CD4-positive, alpha-beta T cell (primary cell): ENCODE measurements around the gene COL6A2. TPM values are rescaled to one million over a fixed set of nuclear protein-coding genes. Genes with fewer than 3 reads are reported as not detected.
A peak's percentile ranks its signal among the peaks of the same experiment; 100 is the strongest.

Experiments used
- ATAC-seq: fragments of 200-7000 bp; cut with Tn5 transposase; one replicate; pipeline ENCODE4 v1.10.0; 2022; ENCODE audit warnings: mild to moderate bottlenecking; ENCODE audit not compliant: poor library complexity
- CTCF ChIA-PET: fragments of 350-600 bp; sonication (Branson Sonifier 250); formaldehyde crosslinking; loops from one replicate; lab custom pipeline; 2021; ENCODE audit warnings: antibody characterized with exemption, inconsistent platforms; lab: Charles Lee
- POLR2A ChIA-PET: fragments of 350-600 bp; sonication (Branson Sonifier 250); formaldehyde crosslinking; loops from one replicate; lab custom pipeline; 2021; ENCODE audit warnings: antibody characterized with exemption, inconsistent platforms; lab: Charles Lee
- DNase-seq, 14 experiments: peaks; one replicate each; pipeline ENCODE4 v3.0.0-alpha.2; 2013 to 2020; ENCODE audit warnings: mixed read lengths in 2 of 14
- H3K27ac ChIP-seq, 2 donors: one replicate each; pipeline versions ENCODE4 v1.5.1 to v1.7.0; 2013; ENCODE audit warnings: low read length in 2 of 2, low read depth in 1 of 2, mild to moderate bottlenecking in 1 of 2
- H3K27me3 ChIP-seq, 2 experiments: 1 replicate in 1 of 2; 2 replicates in 1 of 2; pipeline versions ENCODE4 v1.6.1 to v1.7.0; 2013; ENCODE audit warnings: low read length in 2 of 2, control low read depth in 1 of 2, mild to moderate bottlenecking in 1 of 2, moderate library complexity in 1 of 2; ENCODE audit not compliant: insufficient read depth in 2 of 2, control insufficient read depth in 1 of 2
- H3K36me3 ChIP-seq: one replicate; pipeline ENCODE4 v1.6.1; 2013; ENCODE audit warnings: low read length, control low read depth; ENCODE audit not compliant: insufficient read depth
- H3K4me1 ChIP-seq: one replicate; pipeline ENCODE4 v1.6.1; 2013; ENCODE audit warnings: low read length, control low read depth; ENCODE audit not compliant: insufficient read depth
- H3K4me3 ChIP-seq: one replicate; pipeline ENCODE4 v1.5.1; 2013; ENCODE audit warnings: mild to moderate bottlenecking, low read length, moderate library complexity
- H3K9me3 ChIP-seq, 2 experiments: 1 replicate in 1 of 2; 2 replicates in 1 of 2; pipeline versions ENCODE4 v1.6.1 to v1.7.0; 2013; ENCODE audit warnings: low read length in 2 of 2, mild to moderate bottlenecking in 2 of 2, control low read depth in 1 of 2, moderate library complexity in 1 of 2; ENCODE audit not compliant: control insufficient read depth in 1 of 2, insufficient read depth in 1 of 2
- H3K27ac Mint-ChIP-seq: one replicate; pipeline ENCODE4 v1.8.0; 2020; ENCODE audit warnings: mixed read lengths
- H3K27me3 Mint-ChIP-seq: one replicate; pipeline ENCODE4 v1.8.0; 2021; ENCODE audit warnings: mixed read lengths
- H3K36me3 Mint-ChIP-seq: one replicate; pipeline ENCODE4 v1.8.0; 2021; ENCODE audit warnings: low read depth, mixed read lengths
- H3K4me1 Mint-ChIP-seq: one replicate; pipeline ENCODE4 v1.8.0; 2021; ENCODE audit warnings: low read depth, mixed read lengths
- H3K4me3 Mint-ChIP-seq: one replicate; pipeline ENCODE4 v1.8.0; 2020; ENCODE audit warnings: mild to moderate bottlenecking, mixed read lengths
- H3K9me3 Mint-ChIP-seq: one replicate; pipeline ENCODE4 v1.8.0; 2020; ENCODE audit warnings: mixed read lengths
- intact Hi-C, 2 experiments: fragments of 100-400 bp; cut with DNase I in 1 of 2; cut with micrococcal nuclease in 1 of 2; formaldehyde crosslinking; loops; one replicate each; pipeline versions ENCODE4 v1.15.1 to v1.9.0; 2023 to 2025; cut with DNase I, micrococcal nuclease
- total RNA-seq, 174 experiments: library from RNA in 2 of 174; stranded (reverse) in 2 of 174; gene quantifications; one replicate each; pipeline ENCODE4 v1.2.3 and lab custom pipeline; 2021 to 2026
- TF ChIP-seq, protein P1 (sequence below): fragments of 200-600 bp; IDR thresholded peaks from one replicate; pipeline ENCODE4 v1.8.0; 2022; ENCODE audit warnings: antibody characterized with exemption, mild to moderate bottlenecking

Gene COL6A2
- total RNA-seq, 2 experiments from 2014 or later, result 24.1 to 26.4 TPM

DNA sequence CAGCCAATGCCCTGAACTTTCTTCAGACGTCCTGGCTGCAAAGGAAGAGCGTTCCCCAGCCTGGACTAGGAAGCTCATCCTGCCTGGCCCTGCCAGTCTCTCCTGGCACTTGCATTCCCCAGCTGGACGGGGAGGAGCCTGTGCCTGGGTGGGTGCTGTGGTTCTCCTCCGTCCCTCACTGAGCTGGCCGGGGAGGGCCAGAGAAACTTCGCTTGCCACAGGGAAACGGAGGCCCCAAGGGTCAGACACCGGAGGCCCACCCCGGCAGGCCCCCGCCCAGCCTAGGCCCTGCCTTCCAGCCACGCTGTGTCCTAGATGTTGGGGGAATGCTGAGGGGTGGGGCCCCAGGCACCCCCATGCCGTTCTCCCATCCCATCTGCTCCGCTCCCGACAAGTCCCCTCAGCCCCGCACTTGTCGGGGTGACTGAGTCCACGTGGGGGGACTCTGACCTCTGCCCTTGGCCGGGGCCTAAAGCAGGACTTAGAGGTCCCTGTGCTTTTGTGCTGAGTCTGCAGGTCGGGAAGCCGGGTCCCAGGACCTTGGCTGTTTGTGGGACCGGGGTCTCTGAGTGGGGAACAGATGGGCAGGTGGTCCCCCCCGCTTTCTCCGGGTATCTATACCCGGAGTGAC lies 52.7 kb downstream of the COL6A2 start:
- Mint-ChIP-seq H3K27ac (no peak overlapping the region), H3K4me1 (no peaks in the 10 kb centered on the region), H3K4me3 (no peak overlapping the region), H3K27me3 (no peaks in the 10 kb centered on the region), H3K36me3 (no peaks in the 10 kb centered on the region), H3K9me3 (no peaks in the 10 kb centered on the region)
- ATAC-seq (no peak), DNase-seq (peak in 1 of 14 experiments; percentile 17)
- TF ChIP-seq, protein P1, sequence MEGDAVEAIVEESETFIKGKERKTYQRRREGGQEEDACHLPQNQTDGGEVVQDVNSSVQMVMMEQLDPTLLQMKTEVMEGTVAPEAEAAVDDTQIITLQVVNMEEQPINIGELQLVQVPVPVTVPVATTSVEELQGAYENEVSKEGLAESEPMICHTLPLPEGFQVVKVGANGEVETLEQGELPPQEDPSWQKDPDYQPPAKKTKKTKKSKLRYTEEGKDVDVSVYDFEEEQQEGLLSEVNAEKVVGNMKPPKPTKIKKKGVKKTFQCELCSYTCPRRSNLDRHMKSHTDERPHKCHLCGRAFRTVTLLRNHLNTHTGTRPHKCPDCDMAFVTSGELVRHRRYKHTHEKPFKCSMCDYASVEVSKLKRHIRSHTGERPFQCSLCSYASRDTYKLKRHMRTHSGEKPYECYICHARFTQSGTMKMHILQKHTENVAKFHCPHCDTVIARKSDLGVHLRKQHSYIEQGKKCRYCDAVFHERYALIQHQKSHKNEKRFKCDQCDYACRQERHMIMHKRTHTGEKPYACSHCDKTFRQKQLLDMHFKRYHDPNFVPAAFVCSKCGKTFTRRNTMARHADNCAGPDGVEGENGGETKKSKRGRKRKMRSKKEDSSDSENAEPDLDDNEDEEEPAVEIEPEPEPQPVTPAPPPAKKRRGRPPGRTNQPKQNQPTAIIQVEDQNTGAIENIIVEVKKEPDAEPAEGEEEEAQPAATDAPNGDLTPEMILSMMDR, result no peak
- intact Hi-C loops, result no loop called here
- Histone ChIP-seq H3K9me3 (no peaks in the 10 kb centered on the region), H3K27ac (no peak overlapping the region), H3K4me1 (peaks cover 7% of the 10 kb centered on the region), H3K36me3 (no peaks in the 10 kb centered on the region), H3K4me3 (no peak overlapping the region), H3K27me3 (no peaks in the 10 kb centered on the region)
- ChIA-PET POLR2A (no interaction called here), CTCF (no interaction called here)

DNA sequence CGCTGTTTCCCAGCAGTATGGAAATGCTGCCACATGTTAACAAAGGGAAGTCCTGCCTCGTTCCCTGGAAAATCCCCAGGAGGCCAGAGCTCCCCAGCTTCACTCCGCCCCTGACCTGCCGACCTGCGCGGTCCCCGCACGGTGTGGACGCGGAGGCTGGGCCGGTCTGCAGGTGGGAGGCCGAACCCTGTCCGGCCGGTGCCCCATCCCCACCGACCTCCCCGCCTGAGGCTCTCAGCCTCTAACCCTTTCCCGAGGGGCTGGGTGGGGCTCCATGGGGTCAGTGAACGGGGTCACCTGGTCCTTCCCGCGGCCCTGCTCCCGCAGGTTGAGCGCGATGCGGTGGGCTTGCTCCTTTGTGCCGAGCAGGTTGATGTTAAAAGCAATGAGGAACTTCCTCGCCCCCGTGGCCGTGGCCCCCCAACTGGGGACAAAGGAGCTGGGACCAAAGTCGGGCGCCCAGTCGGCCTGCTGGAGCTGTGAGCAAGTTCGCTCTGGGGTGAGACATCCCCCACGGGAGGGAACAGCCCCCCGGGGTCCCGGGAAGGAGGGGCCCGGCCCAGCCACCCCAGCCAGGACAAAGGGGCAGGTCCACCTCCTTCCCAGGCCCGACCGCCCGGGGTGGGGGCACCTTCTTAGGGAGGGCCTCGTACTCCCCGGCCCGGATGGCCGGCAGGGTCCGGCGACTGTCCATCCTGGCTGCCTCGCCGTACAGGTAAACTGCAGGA lies 53.5 kb downstream of the COL6A2 start:
- no peaks in the 10 kb centered on the region for H3K27me3 Mint-ChIP-seq
- Histone ChIP-seq H3K4me3 (no peak overlapping the region), H3K27ac (no peak overlapping the region), H3K9me3 (no peaks in the 10 kb centered on the region), H3K27me3 (no peaks in the 10 kb centered on the region), H3K4me1 (peaks cover 7% of the 10 kb centered on the region), H3K36me3 (no peaks in the 10 kb centered on the region)
- intact Hi-C loops, result no loop called here
- POLR2A ChIA-PET, result no interaction called here
- ATAC-seq (no peak), DNase-seq (peak in 2 of 14 experiments; percentile 15 to 27)
- no peaks in the 10 kb centered on the region for H3K9me3 Mint-ChIP-seq
- no peak overlapping the region for H3K27ac Mint-ChIP-seq
- H3K4me1 Mint-ChIP-seq, result no peaks in the 10 kb centered on the region
- H3K4me3 Mint-ChIP-seq, result no peak overlapping the region
- H3K36me3 Mint-ChIP-seq, result no peaks in the 10 kb centered on the region
- CTCF ChIA-PET, result no interaction called here
- TF ChIP-seq, protein P1, result no peak

DNA sequence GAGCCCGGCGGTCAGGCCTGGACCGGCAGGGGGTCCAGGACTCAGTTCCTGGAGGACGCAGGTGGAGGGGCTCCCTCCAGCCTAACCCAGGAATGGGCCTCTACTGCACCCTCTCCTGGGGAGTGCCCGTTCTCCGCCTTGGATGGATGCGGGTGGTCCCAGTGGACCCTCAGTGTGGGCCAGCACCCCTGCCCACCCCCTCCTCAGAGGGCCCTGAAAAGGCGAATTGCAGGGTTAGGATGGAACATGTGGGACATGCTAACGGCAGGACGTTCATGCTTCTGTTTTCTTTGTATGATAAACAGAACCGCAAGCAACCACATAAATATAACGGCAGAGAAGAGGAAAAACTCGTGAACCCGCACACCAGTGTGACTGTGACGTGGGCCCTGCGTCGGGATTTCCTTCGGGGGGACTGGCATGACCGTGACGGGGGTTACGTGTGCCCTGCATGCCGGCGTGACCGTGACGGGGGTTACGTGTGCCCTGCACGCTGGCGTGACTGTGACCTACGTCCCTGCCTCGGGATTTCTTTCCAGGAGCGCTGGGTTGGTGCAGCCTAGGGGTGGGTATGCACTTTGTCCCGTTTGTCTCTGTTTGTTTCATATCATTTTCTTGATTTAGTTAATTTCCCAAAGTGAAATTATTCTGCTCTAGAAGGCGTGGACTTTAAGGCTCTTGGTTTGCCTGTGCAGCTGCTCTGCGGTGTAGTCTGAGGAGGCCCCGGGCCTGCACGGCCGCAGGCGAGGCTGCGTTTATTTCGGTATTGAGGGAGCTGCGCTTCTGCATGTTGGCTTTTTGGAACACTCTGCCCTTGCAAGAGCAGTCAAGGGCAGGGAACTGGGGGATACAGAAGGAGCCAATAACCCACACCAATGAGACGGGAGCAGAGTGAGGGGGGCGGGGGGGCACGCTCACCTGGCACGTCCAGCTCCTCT lies 54.3 kb downstream of the COL6A2 start:
- H3K27ac Mint-ChIP-seq, result no peak overlapping the region
- Histone ChIP-seq H3K4me1 (peaks cover 7% of the 10 kb centered on the region), H3K9me3 (no peaks in the 10 kb centered on the region), H3K27me3 (no peaks in the 10 kb centered on the region), H3K4me3 (no peak overlapping the region), H3K36me3 (no peaks in the 10 kb centered on the region), H3K27ac (no peak overlapping the region)
- ChIA-PET POLR2A (no interaction called here), CTCF (interaction anchor here (1.1 to 1.7 kb wide), 2 partner anchors 9 to 22 kb away, joined by 3 to 9 read pairs; no protein-coding TSS in a partner anchor)
- peak in 2 of 14 experiments; percentile 15 to 25 for DNase-seq
- no peaks in the 10 kb centered on the region for H3K4me1 Mint-ChIP-seq
- TF ChIP-seq, protein P1, result no peak
- H3K4me3 Mint-ChIP-seq, result no peak overlapping the region
- intact Hi-C loops, result no loop called here
- no peaks in the 10 kb centered on the region for H3K9me3 Mint-ChIP-seq
- H3K36me3 Mint-ChIP-seq, result no peaks in the 10 kb centered on the region
- H3K27me3 Mint-ChIP-seq, result no peaks in the 10 kb centered on the region
- no peak for ATAC-seq
